T-helper 2 cell treated with Interferon-gamma antibody and Interleukin-4, amounts not matched to agents 100 ng/mL and 5 ng/mL, for 36 hours (primary cell): ENCODE results near the gene DGKG. TPM values are rescaled to one million over a fixed set of nuclear protein-coding genes. Genes with fewer than 3 reads are reported as not detected.

Source experiments
- total RNA-seq: library from RNA; stranded (reverse); gene quantifications from 2 replicates; pipeline ENCODE4 v1.2.3, GENCODE V29; 2022

The DGKG gene
- total RNA-seq, 1 donor from 2014 or later = not detected

Other genes starting within 250 kb of the DGKG start
- 5.0 and 5.4 TPM in 2 replicates for gene CRYGS, start 182.1 kb upstream of the DGKG start, total RNA-seq
- 16.0 and 17.7 TPM in 2 replicates for gene TBCCD1, start 205.1 kb upstream of the DGKG start, total RNA-seq
- 68.2 and 73.0 TPM in 2 replicates for gene DNAJB11, start 208.5 kb upstream of the DGKG start, total RNA-seq